ENCODE measurements around the gene SPACA6. TPM values are rescaled to one million over a fixed set of nuclear protein-coding genes. Genes with fewer than 3 reads are reported as not detected.

Gene SPACA6
- polyA plus RNA-seq, 1 donor (not counting 4 experiments of a cell fraction or from before 2014, with no cell fraction given) = 4.3 TPM

DNA sequence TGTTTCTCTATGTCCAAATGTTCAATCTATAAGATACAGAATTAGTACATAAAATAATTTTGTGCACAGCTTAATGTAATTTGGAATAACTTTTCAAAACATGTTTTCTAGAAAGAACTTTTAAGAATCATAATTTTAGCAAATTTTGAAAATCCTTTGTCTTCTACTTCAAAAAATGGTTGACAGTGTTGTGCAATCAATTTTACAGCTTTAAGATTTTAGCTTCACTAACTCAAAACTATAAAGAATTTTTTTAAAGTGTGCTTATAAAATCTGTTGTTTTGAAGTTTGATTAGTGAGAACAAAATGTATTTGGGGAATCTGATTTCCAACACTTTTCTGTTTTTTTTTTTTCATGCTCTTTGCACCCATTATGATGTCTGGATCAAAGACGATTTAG lies 12.7 kb upstream of the SPACA6 start:
- Histone ChIP-seq H3K79me2 (ENCODE audit: control insufficient read depth, insufficient read depth, low read length) (no peaks in the 10 kb centered on the region), H3K4me3 (ENCODE audit: control insufficient read depth in 2 of 3, extremely low read depth in 1 of 3, insufficient read depth in 2 of 3, low read depth in 1 of 3, low read length in 3 of 3) (no peak overlapping the region), H3K36me3 (ENCODE audit: control insufficient read depth in 2 of 2, extremely low read depth in 1 of 2, insufficient read depth in 2 of 2, low read length in 2 of 2) (no peaks in the 10 kb centered on the region), H3K4me1 (ENCODE audit: control insufficient read depth, extremely low read depth, insufficient read depth, low read length) (no peaks in the 10 kb centered on the region), H3K9me3 (ENCODE audit: control insufficient read depth, low read depth, low read length) (no peaks in the 10 kb centered on the region), H2AFZ (ENCODE audit: control insufficient read depth, low read length) (no peak overlapping the region), H3K9me1 (ENCODE audit: control insufficient read depth, extremely low read depth, insufficient read depth, low read length) (no peaks in the 10 kb centered on the region), H3K27me3 (ENCODE audit: control insufficient read depth, extremely low read depth, insufficient read depth, low read length) (peaks cover 2% of the 10 kb centered on the region), H3K4me2 (ENCODE audit: control insufficient read depth, extremely low read depth, insufficient read depth, low read depth, low read length) (no peak overlapping the region), H3K9ac (ENCODE audit: control insufficient read depth, extremely low read depth, insufficient read depth, low read length) (no peak overlapping the region), H3K27ac (ENCODE audit: control insufficient read depth, insufficient read depth, low read length) (no peak overlapping the region), H4K20me1 (ENCODE audit: control insufficient read depth, extremely low read depth, insufficient read depth, low read length) (no peaks in the 10 kb centered on the region)
- FAIRE-seq = no peak
- dilution Hi-C loops (cut with MboI; ENCODE audit: extremely low pct_ligation_motif_present, low sequenced_read_pairs) = no loop called here
- DNase-seq (ENCODE audit: low read depth, low spot score) = no peak
- no peak for TF ChIP-seq EZH2 (IDR thresholded peaks at IDR 0.05; ENCODE audit: low read length)
- TF ChIP-seq CTCF (optimal IDR thresholded peaks at IDR 0.05 in 1 of 3, IDR thresholded peaks at IDR 0.05 in 1 of 3, conservative IDR thresholded peaks at IDR 0.05 in 1 of 3; ENCODE audit: extremely low read depth in 1 of 3, insufficient read depth in 2 of 3, low read length in 3 of 3) = no peak

DNA sequence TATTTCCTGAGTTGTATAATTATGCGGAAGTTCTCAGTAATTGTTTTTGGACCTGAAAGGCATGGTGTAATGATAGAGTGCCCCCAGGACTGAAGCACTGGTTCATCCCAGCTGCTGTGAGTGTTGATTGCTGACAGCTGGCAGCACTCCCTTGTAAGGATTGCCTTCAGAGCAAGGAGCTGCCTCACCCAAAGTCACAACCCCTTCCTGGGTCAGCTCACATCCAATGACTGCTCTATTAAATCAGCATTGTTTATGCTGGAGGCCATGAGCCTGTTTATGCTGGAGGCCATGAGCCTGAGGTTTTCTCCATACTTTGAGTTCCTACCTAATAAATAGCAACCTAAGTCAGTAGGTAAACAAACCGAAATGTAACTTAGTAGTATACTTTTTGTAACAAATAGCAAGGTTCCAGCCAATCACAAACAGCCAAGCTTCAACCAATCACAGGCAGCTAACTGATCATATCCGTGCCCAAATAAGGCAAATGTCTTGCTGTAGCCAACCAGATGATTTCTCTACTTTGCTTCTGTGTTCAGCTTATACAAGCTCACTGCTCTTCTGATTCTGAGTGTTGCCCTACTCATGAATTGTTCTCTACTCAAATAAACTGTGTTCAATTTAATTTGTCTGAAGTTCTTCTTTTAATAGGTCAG lies 11.7 kb upstream of the SPACA6 start:
- no peak overlapping the region for H3K4me2 ChIP-seq (ENCODE audit: control insufficient read depth, extremely low read depth, insufficient read depth, low read depth, low read length)
- no peaks in the 10 kb centered on the region for H3K4me1 ChIP-seq (ENCODE audit: control insufficient read depth, extremely low read depth, insufficient read depth, low read length)
- H3K27ac ChIP-seq (ENCODE audit: control insufficient read depth, insufficient read depth, low read length) = no peak overlapping the region
- TF ChIP-seq CTCF (optimal IDR thresholded peaks at IDR 0.05 in 1 of 3, IDR thresholded peaks at IDR 0.05 in 1 of 3, conservative IDR thresholded peaks at IDR 0.05 in 1 of 3; ENCODE audit: extremely low read depth in 1 of 3, insufficient read depth in 2 of 3, low read length in 3 of 3) = no peak
- no peak for TF ChIP-seq EZH2 (IDR thresholded peaks at IDR 0.05; ENCODE audit: low read length)
- FAIRE-seq = no peak
- dilution Hi-C loops (cut with MboI; ENCODE audit: extremely low pct_ligation_motif_present, low sequenced_read_pairs) = no loop called here
- H3K79me2 ChIP-seq (ENCODE audit: control insufficient read depth, insufficient read depth, low read length) = no peaks in the 10 kb centered on the region
- H3K27me3 ChIP-seq (ENCODE audit: control insufficient read depth, extremely low read depth, insufficient read depth, low read length) = peaks cover 2% of the 10 kb centered on the region
- no peak overlapping the region for H3K9ac ChIP-seq (ENCODE audit: control insufficient read depth, extremely low read depth, insufficient read depth, low read length)
- H4K20me1 ChIP-seq (ENCODE audit: control insufficient read depth, extremely low read depth, insufficient read depth, low read length) = no peaks in the 10 kb centered on the region
- H3K9me3 ChIP-seq (ENCODE audit: control insufficient read depth, low read depth, low read length) = no peaks in the 10 kb centered on the region
- no peaks in the 10 kb centered on the region for H3K9me1 ChIP-seq (ENCODE audit: control insufficient read depth, extremely low read depth, insufficient read depth, low read length)
- peak overlapping the region; percentile 20 for H2AFZ ChIP-seq (ENCODE audit: control insufficient read depth, low read length)
- H3K4me3 ChIP-seq (ENCODE audit: control insufficient read depth in 2 of 3, extremely low read depth in 1 of 3, insufficient read depth in 2 of 3, low read depth in 1 of 3, low read length in 3 of 3) = no peak overlapping the region
- H3K36me3 ChIP-seq (ENCODE audit: control insufficient read depth in 2 of 2, extremely low read depth in 1 of 2, insufficient read depth in 2 of 2, low read length in 2 of 2) = no peaks in the 10 kb centered on the region
- DNase-seq (ENCODE audit: low read depth, low spot score) = no peak

Measured in keratinocyte (primary cell).